Parathyroid adenoma (tissue), 2 donors: Measurements from ENCODE around the gene LMBR1.

Experiments
- H2AFZ ChIP-seq: fragments of 300-600 bp; sonication (generic); one replicate; pipeline ENCODE4 v1.7.0; 2017; ENCODE audit warnings: antibody characterized with exemption, mild to moderate bottlenecking
- H3K27ac ChIP-seq: fragments of 300-600 bp; sonication (generic); one replicate; pipeline ENCODE4 v1.7.0; 2017
- H3K27me3 ChIP-seq: fragments of 300-600 bp; sonication (generic); one replicate; pipeline ENCODE4 v1.7.0; 2017; ENCODE audit warnings: low read length; ENCODE audit not compliant: control insufficient read depth, insufficient read depth
- H3K36me3 ChIP-seq: fragments of 300-600 bp; sonication (generic); one replicate; pipeline ENCODE4 v1.7.0; 2017; ENCODE audit warnings: low read length; ENCODE audit not compliant: control insufficient read depth, insufficient read depth
- H3K4me1 ChIP-seq: fragments of 300-600 bp; sonication (generic); one replicate; pipeline ENCODE4 v1.7.0; 2017; ENCODE audit warnings: control low read depth
- H3K4me2 ChIP-seq: fragments of 300-600 bp; sonication (generic); one replicate; pipeline ENCODE4 v1.7.0; 2017; ENCODE audit warnings: low read length
- H3K4me3 ChIP-seq: fragments of 300-600 bp; sonication (generic); one replicate; pipeline ENCODE4 v1.7.0; 2017; ENCODE audit warnings: low read depth, low read length
- H3K79me2 ChIP-seq: fragments of 300-600 bp; sonication (generic); one replicate; pipeline ENCODE4 v1.7.0; 2017; ENCODE audit warnings: control low read depth
- H3K9ac ChIP-seq: fragments of 300-600 bp; sonication (generic); one replicate; pipeline ENCODE4 v1.7.0; 2017; ENCODE audit warnings: mild to moderate bottlenecking
- H3K9me3 ChIP-seq: fragments of 300-600 bp; sonication (generic); one replicate; pipeline ENCODE4 v1.7.0; 2017; ENCODE audit warnings: low read length; ENCODE audit not compliant: control insufficient read depth
- CTCF ChIP-seq: fragments of 300-600 bp; sonication (generic); IDR thresholded peaks from one replicate; pipeline ENCODE4 v1.7.0; 2017; ENCODE audit warnings: antibody characterized with exemption, mild to moderate bottlenecking
- donor health status: primary hyperparathyroidism.

The LMBR1 gene

GRCh38 chr7:156783864-156784263 is 109.1 kb downstream of the LMBR1 start:
- Histone ChIP-seq H3K27ac (no peak overlapping the region), H3K79me2 (no peaks in the 10 kb centered on the region), H2AFZ (no peak overlapping the region), H3K9ac (no peak overlapping the region), H3K36me3 (no peaks in the 10 kb centered on the region), H3K27me3 (no peaks in the 10 kb centered on the region), H3K4me2 (no peak overlapping the region), H3K9me3 (no peaks in the 10 kb centered on the region), H3K4me1 (peaks cover 1% of the 10 kb centered on the region), H3K4me3 (no peak overlapping the region)
- TF ChIP-seq CTCF = no peak

DNA sequence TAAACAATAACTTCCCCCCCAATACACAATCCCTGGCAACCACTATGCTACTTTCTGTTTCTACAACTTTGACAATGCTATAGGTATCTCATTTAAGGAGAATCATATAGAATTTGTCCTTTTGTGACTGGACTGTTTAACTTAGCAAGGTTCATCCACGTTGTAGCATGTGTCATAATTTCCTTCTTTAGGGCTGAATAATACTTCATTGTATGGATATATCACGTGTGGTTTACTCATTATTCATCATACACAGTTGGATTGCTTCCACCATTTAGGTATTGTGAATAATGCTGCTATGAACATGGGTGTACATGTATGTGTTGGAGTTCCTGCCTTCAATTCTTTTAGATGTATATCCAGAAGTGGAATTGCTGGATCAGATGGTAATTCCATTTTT is 111.0 kb downstream of the LMBR1 start:
- no peaks in the 10 kb centered on the region for H3K9me3 ChIP-seq
- H2AFZ ChIP-seq = no peak overlapping the region
- H3K4me2 ChIP-seq = no peak overlapping the region
- no peaks in the 10 kb centered on the region for H3K27me3 ChIP-seq
- no peak for TF ChIP-seq CTCF
- peaks cover 5% of the 10 kb centered on the region for H3K79me2 ChIP-seq
- H3K36me3 ChIP-seq = no peaks in the 10 kb centered on the region
- peaks cover 7% of the 10 kb centered on the region for H3K4me1 ChIP-seq
- no peak overlapping the region for H3K9ac ChIP-seq
- H3K27ac ChIP-seq = no peak overlapping the region
- H3K4me3 ChIP-seq = no peak overlapping the region

DNA sequence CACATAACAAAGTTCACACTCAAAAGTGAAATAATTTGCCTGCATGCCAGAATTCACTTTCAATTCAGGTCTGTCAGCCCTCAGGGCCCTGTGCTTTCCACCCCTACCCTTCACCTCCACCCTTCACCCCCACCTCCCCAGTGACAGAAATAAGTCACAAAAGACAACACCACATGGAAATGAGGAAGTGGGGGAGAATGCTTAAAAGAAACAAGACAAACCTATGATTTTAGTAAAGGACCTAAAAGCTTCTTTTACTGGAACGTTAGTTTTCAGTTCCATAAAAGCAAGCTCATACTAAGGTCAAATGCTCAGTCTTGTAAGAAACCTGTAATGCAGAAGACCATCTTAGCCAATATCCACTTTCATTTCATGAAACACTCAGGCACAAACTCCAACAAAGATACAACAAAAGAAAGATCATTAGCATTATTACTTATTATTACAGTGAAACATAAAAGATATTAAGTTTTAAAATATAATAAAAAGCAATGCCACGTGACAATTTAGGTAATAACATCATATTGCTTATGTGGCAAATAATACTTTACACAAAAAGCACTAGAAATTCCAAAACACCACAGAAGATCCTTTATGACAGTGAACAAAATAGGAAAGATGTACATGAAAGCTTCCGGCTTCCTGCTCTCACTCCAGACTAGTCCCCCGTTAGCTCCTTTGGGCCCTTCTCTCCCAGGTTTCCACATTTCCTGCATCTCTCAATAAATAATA is 112.1 kb downstream of the LMBR1 start:
- no peak overlapping the region for H3K4me2 ChIP-seq
- H3K9me3 ChIP-seq = no peaks in the 10 kb centered on the region
- TF ChIP-seq CTCF = no peak
- no peak overlapping the region for H3K27ac ChIP-seq
- no peak overlapping the region for H3K9ac ChIP-seq
- H2AFZ ChIP-seq = no peak overlapping the region
- no peaks in the 10 kb centered on the region for H3K27me3 ChIP-seq
- H3K4me3 ChIP-seq = no peak overlapping the region
- peaks cover 7% of the 10 kb centered on the region for H3K4me1 ChIP-seq
- peaks cover 12% of the 10 kb centered on the region for H3K79me2 ChIP-seq
- H3K36me3 ChIP-seq = no peaks in the 10 kb centered on the region

DNA sequence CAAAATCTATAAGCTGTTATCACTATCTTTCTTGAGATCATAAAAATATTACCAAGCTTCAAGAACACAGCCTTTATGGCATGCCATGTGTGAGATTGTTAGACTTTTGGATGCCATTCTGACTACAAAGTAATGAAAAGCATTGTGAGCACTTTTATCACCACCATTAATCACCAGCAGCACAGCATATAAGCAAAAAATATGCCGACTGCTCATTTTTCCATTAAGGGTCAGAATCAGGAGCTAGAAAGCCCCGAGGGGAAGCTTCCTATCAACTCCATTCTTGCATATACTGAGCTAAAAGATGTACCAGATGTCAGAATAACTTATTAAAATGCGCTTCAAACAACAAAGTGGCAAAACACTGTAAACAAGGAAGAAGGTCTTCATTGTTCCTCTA is 114.3 kb downstream of the LMBR1 start:
- Histone ChIP-seq H3K9ac (no peak overlapping the region), H3K9me3 (no peaks in the 10 kb centered on the region), H3K36me3 (no peaks in the 10 kb centered on the region), H3K79me2 (peaks cover 21% of the 10 kb centered on the region), H2AFZ (no peak overlapping the region), H3K27ac (no peak overlapping the region), H3K27me3 (no peaks in the 10 kb centered on the region), H3K4me2 (no peak overlapping the region), H3K4me3 (no peak overlapping the region), H3K4me1 (peaks cover 7% of the 10 kb centered on the region)
- no peak for TF ChIP-seq CTCF

DNA sequence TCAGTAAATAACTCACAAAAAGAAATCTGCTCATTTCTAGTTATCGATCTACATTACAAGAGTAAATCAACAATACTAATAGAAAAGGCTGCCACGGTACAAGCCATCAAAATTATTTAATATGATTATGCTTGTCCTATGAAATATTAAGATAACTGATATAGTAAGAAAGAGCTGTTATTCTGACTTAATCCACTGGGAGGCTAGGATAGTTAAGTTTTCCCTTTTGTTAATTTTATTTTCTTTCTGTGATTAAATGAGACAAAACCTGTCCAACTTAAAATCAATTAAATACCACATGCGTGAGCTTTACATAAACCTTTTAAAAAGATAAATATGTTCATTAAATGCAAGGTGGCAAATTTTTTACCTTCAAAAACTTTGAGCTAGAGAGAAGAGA is 114.8 kb downstream of the LMBR1 start:
- Histone ChIP-seq H3K4me1 (peaks cover 7% of the 10 kb centered on the region), H3K79me2 (peaks cover 21% of the 10 kb centered on the region), H3K36me3 (no peaks in the 10 kb centered on the region), H3K4me2 (no peak overlapping the region), H2AFZ (no peak overlapping the region), H3K9ac (no peak overlapping the region), H3K4me3 (no peak overlapping the region), H3K27me3 (no peaks in the 10 kb centered on the region), H3K27ac (no peak overlapping the region), H3K9me3 (no peaks in the 10 kb centered on the region)
- no peak for TF ChIP-seq CTCF
